Left lung (tissue), 10 donors: ENCODE data around the gene RBM33. TPM values are rescaled to one million over a fixed set of nuclear protein-coding genes. Genes with fewer than 3 reads are reported as not detected.

Experiments
- ATAC-seq: fragments of 200-7000 bp; cut with Tn5 transposase; one replicate; pipeline ENCODE4 v1.9.1; 2020; ENCODE audit warnings: moderate library complexity
- DNase-seq, 4 donors: peaks; one replicate each; pipeline ENCODE4 v3.0.0-alpha.2; 2013 to 2020
- H3K27ac ChIP-seq, 2 donors: fragments of 200-600 bp; sonication (generic) in 1 of 2; one replicate each; pipeline versions ENCODE4 v1.5.0 to v1.8.0; 2020 to 2021
- H3K27me3 ChIP-seq, 2 donors: fragments of 200-600 bp; sonication (generic) in 1 of 2; one replicate each; pipeline versions ENCODE4 v1.5.0 to v1.8.0; 2020 to 2021
- H3K36me3 ChIP-seq, 2 donors: fragments of 200-600 bp; sonication (generic) in 1 of 2; one replicate each; pipeline versions ENCODE4 v1.5.0 to v1.8.0; 2020 to 2021
- H3K4me1 ChIP-seq, 2 donors: fragments of 200-600 bp; one replicate each; pipeline ENCODE4 v1.8.0; 2021
- H3K4me3 ChIP-seq, 2 donors: fragments of 200-600 bp; sonication (generic) in 1 of 2; one replicate each; pipeline versions ENCODE4 v1.5.0 to v1.8.0; 2020 to 2021; ENCODE audit warnings: mild to moderate bottlenecking in 1 of 2
- H3K9me3 ChIP-seq, 2 donors: fragments of 200-600 bp; sonication (generic) in 1 of 2; one replicate each; pipeline versions ENCODE4 v1.5.0 to v1.8.0; 2020 to 2021
- intact Hi-C, 2 donors: fragments of 100-400 bp; cut with DNase I; formaldehyde crosslinking; loops; one replicate each; pipeline versions ENCODE4 v1.11.2 to v1.14.2; 2022
- polyA plus RNA-seq, 6 donors: library from polyadenylated mRNA; unstranded; fragments of 120-200 nt; gene quantifications; one replicate each; pipeline ENCODE4 v1.2.1, GENCODE V29; 2013; ENCODE audit not compliant: insufficient read length in 6 of 6
- total RNA-seq, 2 donors: library from RNA; stranded (reverse); fragmentation: NEBNext Ultra II Directional; extraction: Animal tissue kit (Norgen Biotek cat#: 25700); gene quantifications; one replicate each; pipeline ENCODE4 v1.2.1, GENCODE V29; 2021
- TF ChIP-seq, protein P1 (sequence below), 2 donors: fragments of 200-600 bp; sonication (generic) in 1 of 2; IDR thresholded peaks; one replicate each; pipeline versions ENCODE4 v1.5.0 to v1.8.0; 2021; ENCODE audit warnings: antibody characterized with exemption in 2 of 2
- donor health status: DM: no; HTN: yes; CAD: no.
- donor health status: DM: no; HTN: no; CAD: no.

RBM33 gene
- total and polyA plus RNA-seq, 8 donors: 35.2 to 56.4 (median 45.0) TPM

DNA sequence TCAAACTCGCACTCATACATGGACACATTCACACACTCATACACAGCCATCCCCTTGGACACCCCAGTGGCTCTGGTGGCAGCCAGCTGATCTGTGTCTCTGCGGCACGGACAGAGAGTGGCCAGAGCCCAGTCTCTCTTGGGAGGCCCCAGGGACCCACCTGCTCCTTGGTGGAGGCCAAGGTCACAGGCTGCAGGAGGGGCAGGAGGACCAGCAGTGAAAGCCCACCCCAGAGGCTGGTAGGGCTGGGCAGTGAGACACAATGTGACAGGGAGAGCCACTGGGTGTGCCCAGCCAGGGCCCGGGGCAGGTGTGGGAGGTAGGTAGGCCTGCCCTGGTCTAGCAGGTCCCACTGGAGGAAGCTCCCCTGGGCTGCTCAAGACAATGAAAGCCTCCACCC, 149.3 kb downstream of the RBM33 start:
- no peak overlapping the region for H3K27ac ChIP-seq
- intact Hi-C loops: loop anchor here in 1 of 2 donors (10.0 kb wide), 1 partner anchor 1021 kb away; no protein-coding TSS in a partner anchor
- TF ChIP-seq, protein P1, sequence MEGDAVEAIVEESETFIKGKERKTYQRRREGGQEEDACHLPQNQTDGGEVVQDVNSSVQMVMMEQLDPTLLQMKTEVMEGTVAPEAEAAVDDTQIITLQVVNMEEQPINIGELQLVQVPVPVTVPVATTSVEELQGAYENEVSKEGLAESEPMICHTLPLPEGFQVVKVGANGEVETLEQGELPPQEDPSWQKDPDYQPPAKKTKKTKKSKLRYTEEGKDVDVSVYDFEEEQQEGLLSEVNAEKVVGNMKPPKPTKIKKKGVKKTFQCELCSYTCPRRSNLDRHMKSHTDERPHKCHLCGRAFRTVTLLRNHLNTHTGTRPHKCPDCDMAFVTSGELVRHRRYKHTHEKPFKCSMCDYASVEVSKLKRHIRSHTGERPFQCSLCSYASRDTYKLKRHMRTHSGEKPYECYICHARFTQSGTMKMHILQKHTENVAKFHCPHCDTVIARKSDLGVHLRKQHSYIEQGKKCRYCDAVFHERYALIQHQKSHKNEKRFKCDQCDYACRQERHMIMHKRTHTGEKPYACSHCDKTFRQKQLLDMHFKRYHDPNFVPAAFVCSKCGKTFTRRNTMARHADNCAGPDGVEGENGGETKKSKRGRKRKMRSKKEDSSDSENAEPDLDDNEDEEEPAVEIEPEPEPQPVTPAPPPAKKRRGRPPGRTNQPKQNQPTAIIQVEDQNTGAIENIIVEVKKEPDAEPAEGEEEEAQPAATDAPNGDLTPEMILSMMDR (IDR thresholded peaks at IDR 0.05): no peak
- ATAC-seq (no peak), DNase-seq (peak in 1 of 4 donors; percentile 65)
- H3K27me3 ChIP-seq: peaks cover 0 to 42% of the 10 kb centered on the region in 2 donors
- no peak overlapping the region for H3K4me3 ChIP-seq
- no peaks in the 10 kb centered on the region for H3K9me3 ChIP-seq
- H3K4me1 ChIP-seq: peaks cover 0 to 7% of the 10 kb centered on the region in 2 donors
- no peaks in the 10 kb centered on the region for H3K36me3 ChIP-seq

DNA sequence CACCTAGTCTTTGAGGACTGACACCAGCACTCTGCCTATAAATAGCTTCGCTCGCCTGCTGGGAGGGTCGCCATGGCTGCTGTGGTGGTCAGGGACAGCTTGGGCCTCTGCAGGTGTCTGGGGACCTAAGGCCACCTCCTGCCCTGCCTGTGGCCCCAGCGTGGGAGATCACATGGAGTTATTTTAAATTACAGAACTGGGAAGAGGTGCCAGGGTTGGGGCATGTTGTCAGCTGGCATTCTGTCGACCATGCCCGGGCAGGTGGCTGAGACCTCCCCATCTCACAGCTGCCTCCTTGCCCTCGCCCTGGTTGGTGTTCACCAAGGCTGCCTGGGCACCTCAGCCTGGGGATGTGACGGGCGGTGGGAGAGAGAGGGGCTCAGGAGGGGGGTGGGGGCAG, 149.7 kb downstream of the RBM33 start:
- no peak for ATAC-seq
- peak in 1 of 4 donors; percentile 58 for DNase-seq
- intact Hi-C loops: loop anchor here in 1 of 2 donors (10.0 kb wide), 1 partner anchor 1021 kb away; no protein-coding TSS in a partner anchor
- H3K27ac ChIP-seq: no peak overlapping the region
- H3K27me3 ChIP-seq: peaks cover 0 to 44% of the 10 kb centered on the region in 2 donors
- H3K36me3 ChIP-seq: no peaks in the 10 kb centered on the region
- H3K4me3 ChIP-seq: no peak overlapping the region
- peaks cover 0 to 7% of the 10 kb centered on the region in 2 donors for H3K4me1 ChIP-seq
- no peaks in the 10 kb centered on the region for H3K9me3 ChIP-seq
- TF ChIP-seq, protein P1 (IDR thresholded peaks at IDR 0.05): no peak

DNA sequence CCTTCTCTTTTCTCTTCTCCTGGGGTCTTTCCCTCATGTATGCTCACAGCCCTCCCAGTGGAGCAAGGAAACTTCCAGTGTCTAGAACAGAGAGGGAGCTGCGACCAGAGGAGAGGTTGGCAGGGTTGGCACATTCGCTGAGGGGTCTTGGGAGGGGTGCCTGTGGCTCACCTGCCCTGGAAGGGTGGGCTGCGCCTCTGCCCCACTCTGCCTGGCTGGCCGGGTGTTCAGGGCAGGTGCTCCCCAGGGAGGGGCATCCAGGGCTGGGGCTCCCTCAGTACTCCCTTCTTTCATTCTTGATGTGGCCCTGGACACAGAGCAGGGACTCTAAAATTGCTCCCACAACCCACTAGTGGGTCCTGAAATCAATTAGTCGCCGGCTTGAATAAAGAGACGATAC, 150.9 kb downstream of the RBM33 start:
- ATAC-seq (no peak), DNase-seq (peak in 1 of 4 donors; percentile 56)
- H3K9me3 ChIP-seq: no peaks in the 10 kb centered on the region
- H3K27me3 ChIP-seq: peaks cover 0 to 54% of the 10 kb centered on the region in 2 donors
- H3K4me3 ChIP-seq: no peak overlapping the region
- peaks cover 0 to 7% of the 10 kb centered on the region in 2 donors for H3K4me1 ChIP-seq
- H3K36me3 ChIP-seq: no peaks in the 10 kb centered on the region
- TF ChIP-seq, protein P1 (IDR thresholded peaks at IDR 0.05): no peak
- no peak overlapping the region for H3K27ac ChIP-seq
- intact Hi-C loops: loop anchor here in 1 of 2 donors (10.0 kb wide), 1 partner anchor 1019 kb away; no protein-coding TSS in a partner anchor

DNA sequence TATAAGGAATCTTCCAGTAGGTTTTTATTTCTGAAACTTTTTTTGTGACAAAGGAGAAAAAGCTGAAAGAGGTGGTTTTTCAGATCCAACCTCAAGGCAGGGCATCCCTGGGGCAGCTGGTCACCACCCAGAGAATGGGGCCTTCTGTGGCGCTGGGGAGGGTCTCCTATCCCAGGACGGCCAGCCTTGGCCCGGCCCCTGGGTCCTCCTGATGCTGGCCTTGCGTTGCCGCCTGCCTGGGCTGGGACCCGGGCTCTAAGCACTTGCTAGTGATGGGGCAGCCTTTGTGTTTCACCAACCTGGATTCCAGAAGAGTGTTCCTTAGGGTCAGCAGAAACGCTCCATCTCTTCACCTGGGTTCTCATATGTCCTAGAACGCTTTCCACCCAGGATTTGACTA, 151.5 kb downstream of the RBM33 start:
- Histone ChIP-seq H3K36me3 (no peaks in the 10 kb centered on the region), H3K4me1 (peaks cover 0 to 7% of the 10 kb centered on the region in 2 donors), H3K27ac (no peak overlapping the region), H3K27me3 (peaks cover 0 to 59% of the 10 kb centered on the region in 2 donors), H3K4me3 (no peak overlapping the region), H3K9me3 (no peaks in the 10 kb centered on the region)
- DNase-seq (peak in 1 of 4 donors; percentile 60), ATAC-seq (no peak)
- TF ChIP-seq, protein P1 (IDR thresholded peaks at IDR 0.05): no peak
- intact Hi-C loops: loop anchor here in 1 of 2 donors (10.0 kb wide), 1 partner anchor 1019 kb away; no protein-coding TSS in a partner anchor

DNA sequence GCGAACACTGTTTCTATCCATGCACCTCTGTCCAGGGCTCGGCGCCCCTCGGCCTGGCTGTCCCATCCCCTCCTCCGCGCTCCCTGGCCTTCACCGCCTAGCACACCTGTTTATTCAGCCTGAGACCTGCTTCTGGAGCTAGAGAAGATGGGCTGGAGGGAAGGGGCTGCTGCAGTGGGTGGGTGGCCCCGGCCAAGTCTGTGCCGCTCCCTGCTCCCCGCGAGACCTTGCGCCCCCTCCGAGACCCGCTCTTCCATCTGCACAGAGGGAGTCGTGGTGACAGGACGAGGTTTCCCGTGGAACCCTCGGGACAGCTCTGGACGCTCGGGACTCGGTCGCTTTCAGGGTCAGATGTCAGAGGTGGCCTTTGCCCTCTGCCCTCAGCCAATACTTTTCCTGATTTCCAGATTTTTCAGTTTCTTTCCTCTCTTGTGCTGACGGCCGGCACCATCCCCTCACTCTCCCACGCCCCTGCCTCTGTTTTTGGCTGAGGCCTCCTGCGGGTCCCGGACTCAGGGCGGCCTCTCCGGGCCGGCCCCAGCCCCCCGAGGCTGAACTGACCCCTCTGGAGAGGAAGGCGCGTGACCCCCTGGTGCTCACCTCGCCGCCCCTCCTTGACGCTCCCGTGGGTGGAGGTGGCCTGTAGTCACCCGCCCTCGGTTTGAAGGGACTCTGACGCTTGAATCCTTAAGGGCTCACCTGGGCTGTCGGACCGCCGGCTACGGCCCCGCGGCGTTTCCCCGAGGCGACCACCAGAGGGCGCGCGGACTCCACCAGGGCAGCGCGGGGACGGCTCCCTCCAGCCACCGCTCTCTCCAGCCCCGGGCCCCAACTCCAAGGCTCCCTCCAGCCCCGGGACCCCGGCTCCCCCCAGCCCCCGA, 152.2 kb downstream of the RBM33 start:
- Histone ChIP-seq H3K36me3 (no peaks in the 10 kb centered on the region), H3K9me3 (no peaks in the 10 kb centered on the region), H3K27me3 (peaks cover 5 to 62% of the 10 kb centered on the region in 2 donors), H3K4me1 (peaks cover 0 to 7% of the 10 kb centered on the region in 2 donors), H3K4me3 (no peak overlapping the region), H3K27ac (no peak overlapping the region)
- peak in 2 of 4 donors; percentile 56 to 95 for DNase-seq
- TF ChIP-seq, protein P1 (IDR thresholded peaks at IDR 0.05): peak; percentile 90 to 94
- intact Hi-C loops: loop anchor here in 1 of 2 donors (10.0 kb wide), 1 partner anchor 1018 kb away; no protein-coding TSS in a partner anchor
- peak; percentile 98 for ATAC-seq
